ENCODE measurements around the gene ITGA7.

The ITGA7 gene

GRCh38 chr12:55746174-55746912 is 38.6 kb upstream of the ITGA7 start:
- no peak for TF ChIP-seq CTCF (IDR thresholded peaks at IDR 0.05; ENCODE audit: low read depth, low read length)
- TF ChIP-seq POLR2A (IDR thresholded peaks at IDR 0.05; ENCODE audit: extremely low read depth, insufficient read length), result no peak
- TF ChIP-seq, protein P1, sequence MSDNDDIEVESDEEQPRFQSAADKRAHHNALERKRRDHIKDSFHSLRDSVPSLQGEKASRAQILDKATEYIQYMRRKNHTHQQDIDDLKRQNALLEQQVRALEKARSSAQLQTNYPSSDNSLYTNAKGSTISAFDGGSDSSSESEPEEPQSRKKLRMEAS (IDR thresholded peaks at IDR 0.05; ENCODE audit: low read depth, low read length), result no peak
- TF ChIP-seq MYC (IDR thresholded peaks at IDR 0.05; ENCODE audit: low read depth, low read length), result no peak
- DNase-seq (ENCODE audit: low read depth), result no peak
- H3K4me3 ChIP-seq (ENCODE audit: low read depth, low read length), result peak overlapping the region; percentile 39

DNA sequence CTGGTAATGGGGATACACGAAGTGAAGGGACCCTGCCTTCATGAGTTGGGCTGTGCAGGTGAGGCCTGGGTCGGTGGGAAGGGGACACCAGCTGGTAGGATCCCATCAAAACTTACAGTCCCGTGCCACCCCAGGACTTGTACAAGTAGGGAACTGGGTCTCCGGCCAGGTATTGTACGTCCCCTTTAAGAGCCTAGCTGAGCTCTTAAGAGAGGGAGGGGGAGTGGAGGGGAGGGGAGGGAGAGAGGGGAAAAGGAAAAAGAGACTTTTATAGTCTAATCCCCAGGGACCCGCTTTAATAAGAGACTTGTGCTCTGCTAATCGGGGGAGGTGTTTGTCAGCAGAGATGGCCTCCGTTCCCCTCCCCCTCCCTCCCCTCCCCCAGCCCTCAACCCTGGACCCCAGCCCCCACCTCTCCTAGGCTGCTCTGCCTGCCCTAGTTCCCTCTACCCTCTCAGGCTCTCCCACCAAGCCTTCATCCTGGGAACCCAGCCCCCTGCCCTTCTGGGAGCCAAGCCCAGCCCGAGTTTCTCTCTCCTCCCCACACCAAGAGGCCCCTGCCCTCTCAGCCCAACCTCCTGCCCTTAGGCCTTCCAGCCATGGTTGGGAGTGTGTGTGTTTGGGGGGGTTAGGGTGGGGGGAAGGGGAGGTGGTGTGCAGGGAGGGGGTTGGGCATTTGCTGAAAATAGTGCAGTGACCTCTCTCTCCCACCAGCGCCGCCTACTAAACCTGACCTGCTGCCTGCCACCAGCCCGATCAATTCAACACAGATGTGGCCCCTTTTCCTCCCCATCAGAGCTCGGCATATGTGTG is 37.9 kb upstream of the ITGA7 start:
- DNase-seq (ENCODE audit: low read depth), result peak; percentile 90
- peak overlapping the region; percentile 75 for H3K4me3 ChIP-seq (ENCODE audit: low read depth, low read length)
- TF ChIP-seq CTCF (IDR thresholded peaks at IDR 0.05; ENCODE audit: low read depth, low read length), result no peak
- TF ChIP-seq, protein P1 (IDR thresholded peaks at IDR 0.05; ENCODE audit: low read depth, low read length), result no peak
- TF ChIP-seq POLR2A (IDR thresholded peaks at IDR 0.05; ENCODE audit: extremely low read depth, insufficient read length), result no peak
- TF ChIP-seq MYC (IDR thresholded peaks at IDR 0.05; ENCODE audit: low read depth, low read length), result no peak

DNA sequence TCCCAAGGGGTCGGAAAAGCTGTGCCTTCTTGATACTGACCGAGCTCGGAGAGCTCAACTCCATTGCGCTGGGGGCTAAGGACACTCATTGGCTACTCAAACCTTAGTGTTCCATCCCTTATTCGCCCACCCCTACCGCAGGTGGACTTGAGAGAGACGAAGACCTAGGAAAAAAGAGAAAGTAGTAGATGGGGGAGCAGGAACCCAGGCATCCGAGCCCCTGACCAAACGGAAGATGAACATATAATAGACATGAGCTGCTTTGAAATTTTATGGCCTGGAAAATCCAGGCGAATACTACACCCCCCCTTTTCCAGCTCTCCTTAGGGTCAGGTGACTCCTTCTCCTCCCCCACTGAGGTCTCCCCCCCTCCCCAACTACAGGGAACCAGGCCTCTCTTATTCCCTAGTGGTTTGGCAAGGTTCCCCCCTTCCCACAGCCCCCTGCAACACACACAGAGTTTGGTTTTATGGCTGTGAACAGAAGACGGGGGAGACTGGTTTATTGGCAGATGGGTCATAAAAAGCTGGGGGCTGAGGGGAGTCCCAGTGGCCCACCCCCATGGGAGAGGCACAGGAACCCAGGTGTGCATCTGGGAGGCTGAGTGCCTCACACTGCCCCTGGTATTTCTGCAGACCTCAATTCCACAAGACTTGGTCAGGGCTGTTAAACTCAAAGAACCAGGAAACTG is 36.8 kb upstream of the ITGA7 start:
- DNase-seq (ENCODE audit: low read depth), result peak; percentile 63
- peak overlapping the region; percentile 75 for H3K4me3 ChIP-seq (ENCODE audit: low read depth, low read length)
- no peak for TF ChIP-seq POLR2A (IDR thresholded peaks at IDR 0.05; ENCODE audit: extremely low read depth, insufficient read length)

DNA sequence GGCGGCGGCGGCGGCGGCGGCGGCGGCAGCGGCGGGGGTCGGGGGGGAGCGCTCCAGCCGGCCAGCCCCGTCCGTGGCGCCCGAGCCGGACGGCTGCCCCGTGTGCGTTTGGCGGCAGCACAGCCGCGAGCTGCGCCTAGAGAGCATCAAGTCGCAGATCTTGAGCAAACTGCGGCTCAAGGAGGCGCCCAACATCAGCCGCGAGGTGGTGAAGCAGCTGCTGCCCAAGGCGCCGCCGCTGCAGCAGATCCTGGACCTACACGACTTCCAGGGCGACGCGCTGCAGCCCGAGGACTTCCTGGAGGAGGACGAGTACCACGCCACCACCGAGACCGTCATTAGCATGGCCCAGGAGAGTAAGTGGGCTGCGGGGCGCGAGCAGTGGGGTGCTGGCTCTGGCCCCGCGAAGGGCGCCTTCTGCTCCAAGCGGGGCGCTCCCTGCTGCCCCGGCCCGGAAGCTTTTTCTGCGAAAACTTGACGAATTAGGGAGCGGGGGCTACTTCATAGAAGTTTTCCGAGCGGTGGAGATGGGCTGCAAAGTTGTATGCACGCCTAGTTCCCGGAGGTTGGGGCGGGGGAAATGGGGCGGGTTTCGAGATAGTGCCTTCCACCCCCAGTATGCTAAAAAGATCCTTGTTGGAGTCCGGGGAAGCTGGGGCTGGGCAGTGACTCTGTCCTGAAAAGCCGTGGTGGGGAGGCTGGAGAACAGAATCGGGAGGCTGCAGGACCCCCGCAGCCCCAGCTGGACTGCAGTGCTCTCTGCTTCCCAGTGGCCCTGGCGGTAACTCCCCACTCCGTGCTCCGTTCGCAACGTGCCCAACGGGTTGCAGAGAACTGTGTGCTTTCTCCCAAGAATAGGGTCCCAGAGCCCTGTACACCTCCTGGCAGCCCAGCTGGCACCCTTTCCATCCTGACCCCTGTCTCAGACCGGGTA is 36.0 kb upstream of the ITGA7 start:
- TF ChIP-seq MYC (IDR thresholded peaks at IDR 0.05; ENCODE audit: low read depth, low read length), result 0 out of 2 replicates have a peak, but pooled peaks have one; percentile 24
- TF ChIP-seq CTCF (IDR thresholded peaks at IDR 0.05; ENCODE audit: low read depth, low read length), result peak; percentile 15
- TF ChIP-seq POLR2A (IDR thresholded peaks at IDR 0.05; ENCODE audit: extremely low read depth, insufficient read length), result no peak
- TF ChIP-seq, protein P1 (IDR thresholded peaks at IDR 0.05; ENCODE audit: low read depth, low read length), result peak; percentile 44
- peak overlapping the region; percentile 75 for H3K4me3 ChIP-seq (ENCODE audit: low read depth, low read length)
- DNase-seq (ENCODE audit: low read depth), result peak; percentile 90

DNA sequence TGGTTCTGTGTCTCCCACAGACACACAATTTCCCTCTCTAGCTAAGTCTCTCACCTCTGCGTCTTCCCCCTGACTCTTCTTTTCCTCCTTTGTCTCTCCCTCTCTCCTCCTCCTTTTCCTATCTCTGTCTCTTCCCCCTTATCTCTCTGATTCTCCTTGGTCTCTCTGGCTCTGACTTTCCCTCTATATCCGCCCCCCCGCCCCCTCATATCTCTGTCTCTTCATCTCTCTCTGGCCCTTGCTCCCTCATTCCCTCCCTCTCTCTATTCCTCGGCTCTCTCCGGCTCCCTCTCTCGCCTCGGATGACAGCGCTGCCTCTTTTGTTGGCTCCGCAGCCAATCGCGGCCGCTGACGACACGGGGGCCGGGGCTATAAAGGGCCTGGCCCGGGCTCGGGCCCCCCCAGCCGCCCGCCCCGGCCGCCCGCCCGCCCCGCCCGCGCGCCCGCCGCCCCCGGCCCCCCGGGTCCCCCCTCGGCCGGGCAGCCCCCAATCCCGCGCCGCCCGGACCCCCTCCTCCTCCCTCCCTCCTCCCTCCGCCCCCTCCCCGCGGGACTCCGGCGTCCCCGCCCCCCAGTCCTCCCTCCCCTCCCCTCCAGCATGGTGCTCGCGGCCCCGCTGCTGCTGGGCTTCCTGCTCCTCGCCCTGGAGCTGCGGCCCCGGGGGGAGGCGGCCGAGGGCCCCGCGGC is 35.2 kb upstream of the ITGA7 start, which contains the start of gene GDF11:
Gene GDF11 (plus strand): TSS at position 404 of the 687 bp plus-strand sequence. CDS start 195 bp downstream, at position 599.
- TF ChIP-seq, protein P1 (IDR thresholded peaks at IDR 0.05; ENCODE audit: low read depth, low read length), result no peak
- no peak for TF ChIP-seq CTCF (IDR thresholded peaks at IDR 0.05; ENCODE audit: low read depth, low read length)
- no peak for TF ChIP-seq MYC (IDR thresholded peaks at IDR 0.05; ENCODE audit: low read depth, low read length)
- H3K4me3 ChIP-seq (ENCODE audit: low read depth, low read length), result peak within 1 kb of the TSS; percentile 75
- DNase-seq (ENCODE audit: low read depth), result peak; percentile 84
